Endodermal cell (in vitro differentiated cells): Measurements from ENCODE around the gene SMPDL3A. TPM values are rescaled to one million over a fixed set of nuclear protein-coding genes. Genes with fewer than 3 reads are reported as not detected.

ENCODE experiments used
- DNase-seq: peaks from one replicate; pipeline ENCODE4 v3.0.0-alpha.2; 2017
- H3K27ac ChIP-seq: 2 replicates; pipeline ENCODE4 v1.5.1; 2013; ENCODE audit warnings: mild to moderate bottlenecking, low read depth, low read length, moderate library complexity
- H3K27me3 ChIP-seq: 2 replicates; pipeline ENCODE4 v1.6.1; 2013; ENCODE audit warnings: mild to moderate bottlenecking, low read length, moderate library complexity; ENCODE audit not compliant: insufficient read depth, control insufficient read depth, poor library complexity, severe bottlenecking
- H3K36me3 ChIP-seq: 2 replicates; pipeline ENCODE4 v1.7.0; 2013; ENCODE audit warnings: mild to moderate bottlenecking, low read length, moderate library complexity; ENCODE audit not compliant: control insufficient read depth, insufficient read depth
- H3K4me1 ChIP-seq: one replicate; pipeline ENCODE4 v1.7.0; 2013; ENCODE audit warnings: low read length; ENCODE audit not compliant: control insufficient read depth, insufficient read depth
- H3K4me3 ChIP-seq: 2 replicates; pipeline ENCODE4 v1.5.1; 2013; ENCODE audit warnings: mild to moderate bottlenecking, low read length, moderate library complexity
- H3K9ac ChIP-seq: 2 replicates; pipeline ENCODE4 v1.6.1; 2013; ENCODE audit warnings: mild to moderate bottlenecking, low read length, moderate library complexity; ENCODE audit not compliant: poor library complexity, severe bottlenecking; ENCODE audit errors: extremely low read depth
- H3K9me3 ChIP-seq: 2 replicates; pipeline ENCODE4 v1.6.1; 2013; ENCODE audit warnings: mild to moderate bottlenecking, low read length, moderate library complexity; ENCODE audit not compliant: control insufficient read depth
- H3K27ac Mint-ChIP-seq: 2 replicates; pipeline ENCODE4 v1.8.0; 2020; ENCODE audit warnings: mixed read lengths
- H3K27me3 Mint-ChIP-seq: 2 replicates; pipeline ENCODE4 v1.8.0; 2021; ENCODE audit warnings: mild to moderate bottlenecking, mixed read lengths; ENCODE audit not compliant: insufficient read depth
- H3K36me3 Mint-ChIP-seq: 2 replicates; pipeline ENCODE4 v1.8.0; 2020; ENCODE audit warnings: low read depth, mixed read lengths
- H3K4me1 Mint-ChIP-seq: 2 replicates; pipeline ENCODE4 v1.8.0; 2020; ENCODE audit warnings: mixed read lengths
- H3K4me3 Mint-ChIP-seq: 2 replicates; pipeline ENCODE4 v1.8.0; 2020; ENCODE audit warnings: mild to moderate bottlenecking, moderate library complexity, mixed read lengths
- H3K9me3 Mint-ChIP-seq: 2 replicates; pipeline ENCODE4 v1.8.0; 2020; ENCODE audit warnings: mild to moderate bottlenecking, mixed read lengths
- WGBS, 2 experiments: methylation state at CpG; one replicate each; pipeline versions ENCODE4 v1.1.5 to v1.1.7; 2013; ENCODE audit warnings: missing lambda C conversion rate in 2 of 2, mixed read lengths in 1 of 2; ENCODE audit not compliant: insufficient coverage in 1 of 2, insufficient read length in 1 of 2; 5-methylcytosine and 5-hydroxymethylcytosine counted together
- total RNA-seq, 2 donors: library from RNA; stranded (reverse); fragmentation: NEBNext Ultra II Directional in 1 of 2; extraction: Animal tissue kit (Norgen Biotek cat#: 25700) in 1 of 2; gene quantifications; 2 replicates in 1 of 2; 3 replicates in 1 of 2; pipeline ENCODE4 v1.2.1, GENCODE V29; 2021
- TF ChIP-seq, protein P1 (sequence below): fragments of 200-600 bp; sonication (generic); conservative IDR thresholded peaks from 2 replicates; pipeline ENCODE4 v1.5.0; 2021; ENCODE audit warnings: antibody characterized with exemption, mild to moderate bottlenecking

SMPDL3A gene
- total RNA-seq, 2 donors from 2014 or later = 2.8 to 3.2 TPM

DNA sequence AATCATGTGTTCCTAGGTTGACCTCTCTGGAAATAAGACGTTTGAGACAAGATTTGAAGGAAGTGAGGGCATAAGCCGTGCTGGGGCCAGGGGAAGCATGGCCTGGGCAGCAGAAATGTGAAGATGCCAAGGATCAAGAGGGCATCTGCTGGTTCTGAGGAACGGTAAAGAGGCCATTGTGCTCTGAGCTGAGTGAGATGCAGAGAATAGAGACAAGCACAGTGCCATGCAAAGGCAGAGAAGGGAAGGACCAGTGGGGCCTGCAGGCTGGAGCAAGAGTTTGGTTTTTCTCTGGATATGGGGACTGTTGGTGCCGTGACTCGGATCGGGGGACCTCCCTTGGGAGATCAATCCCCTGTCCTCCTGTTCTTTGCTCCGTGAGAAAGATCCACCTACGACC lies 50.8 kb downstream of the SMPDL3A start:
- H3K9me3 Mint-ChIP-seq = no peaks in the 10 kb centered on the region

DNA sequence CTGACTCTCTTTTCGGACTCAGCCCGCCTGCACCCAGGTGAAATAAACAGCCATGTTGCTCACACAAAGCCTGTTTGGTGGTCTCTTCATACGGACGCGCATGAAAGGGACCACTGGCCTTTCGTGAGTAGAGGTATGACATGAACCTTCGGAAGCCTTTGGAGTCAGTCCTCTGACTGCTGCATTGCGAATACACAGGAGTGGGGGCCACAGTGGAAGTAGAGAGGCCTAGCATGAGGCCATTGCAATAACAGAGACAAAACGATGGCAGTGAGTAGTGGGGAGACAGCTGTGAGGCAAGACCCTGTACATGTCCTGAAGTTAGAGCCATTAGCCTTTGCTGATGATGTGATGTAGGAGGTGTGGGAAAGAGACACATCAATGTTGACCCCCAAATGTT lies 56.4 kb downstream of the SMPDL3A start:
- peaks cover 10% of the 10 kb centered on the region for H3K9me3 Mint-ChIP-seq
- no peak overlapping the region for H3K4me3 Mint-ChIP-seq
- Histone ChIP-seq H3K36me3 (no peaks in the 10 kb centered on the region), H3K9me3 (no peaks in the 10 kb centered on the region), H3K27ac (no peak overlapping the region), H3K9ac (no peak overlapping the region), H3K4me1 (no peaks in the 10 kb centered on the region), H3K27me3 (no peaks in the 10 kb centered on the region), H3K4me3 (no peak overlapping the region)
- peak; percentile 68 for DNase-seq
- peak overlapping the region; percentile 57 for H3K27ac Mint-ChIP-seq
- TF ChIP-seq, protein P1, sequence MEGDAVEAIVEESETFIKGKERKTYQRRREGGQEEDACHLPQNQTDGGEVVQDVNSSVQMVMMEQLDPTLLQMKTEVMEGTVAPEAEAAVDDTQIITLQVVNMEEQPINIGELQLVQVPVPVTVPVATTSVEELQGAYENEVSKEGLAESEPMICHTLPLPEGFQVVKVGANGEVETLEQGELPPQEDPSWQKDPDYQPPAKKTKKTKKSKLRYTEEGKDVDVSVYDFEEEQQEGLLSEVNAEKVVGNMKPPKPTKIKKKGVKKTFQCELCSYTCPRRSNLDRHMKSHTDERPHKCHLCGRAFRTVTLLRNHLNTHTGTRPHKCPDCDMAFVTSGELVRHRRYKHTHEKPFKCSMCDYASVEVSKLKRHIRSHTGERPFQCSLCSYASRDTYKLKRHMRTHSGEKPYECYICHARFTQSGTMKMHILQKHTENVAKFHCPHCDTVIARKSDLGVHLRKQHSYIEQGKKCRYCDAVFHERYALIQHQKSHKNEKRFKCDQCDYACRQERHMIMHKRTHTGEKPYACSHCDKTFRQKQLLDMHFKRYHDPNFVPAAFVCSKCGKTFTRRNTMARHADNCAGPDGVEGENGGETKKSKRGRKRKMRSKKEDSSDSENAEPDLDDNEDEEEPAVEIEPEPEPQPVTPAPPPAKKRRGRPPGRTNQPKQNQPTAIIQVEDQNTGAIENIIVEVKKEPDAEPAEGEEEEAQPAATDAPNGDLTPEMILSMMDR = no peak
- WGBS, 2 experiments = 89 to 93% methylated on average over 8 to 9 of the region's 9 CpGs
- H3K27me3 Mint-ChIP-seq = peaks cover 2% of the 10 kb centered on the region
- peaks cover 45% of the 10 kb centered on the region for H3K4me1 Mint-ChIP-seq
- H3K36me3 Mint-ChIP-seq = peaks cover 2% of the 10 kb centered on the region

More for the DNA sequence above, 50.8 kb downstream of the SMPDL3A start:
- no peak overlapping the region for H3K27ac Mint-ChIP-seq
- peak; percentile 57 for DNase-seq
- no peak overlapping the region for H3K4me3 ChIP-seq
- H3K27ac ChIP-seq = no peak overlapping the region
- H3K4me3 Mint-ChIP-seq = no peak overlapping the region
- H3K36me3 ChIP-seq = no peaks in the 10 kb centered on the region
- H3K36me3 Mint-ChIP-seq = no peaks in the 10 kb centered on the region
- WGBS, 2 experiments = 69 to 89% methylated on average over 3 to 7 of the region's 8 CpGs
- TF ChIP-seq, protein P1 = no peak
- no peaks in the 10 kb centered on the region for H3K9me3 ChIP-seq
- no peaks in the 10 kb centered on the region for H3K27me3 ChIP-seq
- no peaks in the 10 kb centered on the region for H3K4me1 ChIP-seq
- H3K27me3 Mint-ChIP-seq = peaks cover 6% of the 10 kb centered on the region
- peaks cover 46% of the 10 kb centered on the region for H3K4me1 Mint-ChIP-seq
- H3K9ac ChIP-seq = no peak overlapping the region

DNA sequence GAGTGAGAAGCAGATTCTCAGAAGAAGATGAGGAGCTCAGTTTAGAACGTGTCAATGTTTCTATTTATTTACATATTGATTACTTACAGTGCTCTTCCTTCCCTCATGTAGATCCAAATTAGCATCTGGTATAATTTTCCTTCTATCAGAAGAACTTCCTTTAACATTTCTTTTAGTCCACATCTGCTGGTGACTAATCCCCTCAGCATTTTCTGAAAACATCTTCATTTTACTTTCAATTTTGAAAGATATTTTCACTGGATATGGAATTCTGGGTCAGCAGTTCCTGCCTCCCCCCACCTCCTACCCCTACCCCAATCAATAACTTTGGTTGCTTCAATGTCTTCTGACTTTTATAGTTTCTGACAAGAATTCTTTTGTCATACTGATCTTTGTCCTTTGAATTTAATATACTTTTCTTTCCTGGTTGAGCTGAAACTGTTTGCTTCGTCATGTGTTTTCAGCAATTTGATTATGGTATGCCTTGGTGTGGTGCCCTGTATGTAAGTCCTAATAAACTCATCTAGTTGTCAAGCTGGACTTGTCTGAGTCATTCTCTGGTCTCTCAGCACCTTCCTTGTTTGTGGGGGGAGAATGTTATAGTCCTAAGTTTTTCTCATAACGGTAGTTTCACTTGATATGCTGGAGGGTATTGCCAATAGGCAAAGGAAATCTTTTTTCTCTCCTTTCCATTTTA lies 57.0 kb downstream of the SMPDL3A start:
- TF ChIP-seq, protein P1 = no peak
- no peak overlapping the region for H3K4me3 ChIP-seq
- H3K9me3 Mint-ChIP-seq = peaks cover 16% of the 10 kb centered on the region
- no peak overlapping the region for H3K27ac ChIP-seq
- no peaks in the 10 kb centered on the region for H3K4me1 ChIP-seq
- H3K27me3 Mint-ChIP-seq = peaks cover 2% of the 10 kb centered on the region
- H3K36me3 Mint-ChIP-seq = peaks cover 4% of the 10 kb centered on the region
- H3K9me3 ChIP-seq = no peaks in the 10 kb centered on the region
- DNase-seq = no peak
- 82% methylated on average over 2 of the region's 3 CpGs; no CpG with 5 or more reads in 1 of the 2 experiments for WGBS, 2 experiments
- H3K36me3 ChIP-seq = no peaks in the 10 kb centered on the region
- no peaks in the 10 kb centered on the region for H3K27me3 ChIP-seq
- peaks cover 45% of the 10 kb centered on the region for H3K4me1 Mint-ChIP-seq
- H3K27ac Mint-ChIP-seq = peak overlapping the region; percentile 40
- no peak overlapping the region for H3K9ac ChIP-seq
- no peak overlapping the region for H3K4me3 Mint-ChIP-seq
